GM19372 (cell line): ENCODE data around the gene P4HA2.
"Not testable (repeated sequence)": the region's sequence is repeated elsewhere in the genome, so short reads cannot be mapped to it uniquely, and the experiment has no call there.

Source experiments
- ATAC-seq: cut with Tn5 transposase; IDR thresholded peaks from one replicate; pipeline ENCODE4 v1.9.1; 2021; ENCODE audit warnings: mild to moderate bottlenecking, low read depth, moderate library complexity; ENCODE audit not compliant: unreplicated experiment

P4HA2 gene

DNA sequence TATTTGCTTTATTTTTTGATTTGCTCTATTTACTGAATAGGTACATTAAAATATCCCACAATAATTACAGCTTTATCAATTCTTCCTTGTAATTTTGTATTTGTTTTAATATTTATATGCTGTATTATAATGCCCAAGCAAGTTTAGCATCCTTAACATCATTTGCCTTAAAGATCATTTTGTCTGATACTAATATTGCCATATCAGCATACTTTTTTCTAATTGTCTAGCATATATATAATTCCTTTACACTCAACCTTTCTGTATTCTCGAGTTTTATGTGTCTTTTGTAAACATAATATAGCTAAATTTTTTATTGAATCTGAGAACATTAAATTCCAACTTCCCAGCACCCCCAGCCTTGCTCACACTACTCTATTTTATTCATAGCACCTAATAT, 64.7 kb downstream of the P4HA2 start:
- ATAC-seq: no peak

DNA sequence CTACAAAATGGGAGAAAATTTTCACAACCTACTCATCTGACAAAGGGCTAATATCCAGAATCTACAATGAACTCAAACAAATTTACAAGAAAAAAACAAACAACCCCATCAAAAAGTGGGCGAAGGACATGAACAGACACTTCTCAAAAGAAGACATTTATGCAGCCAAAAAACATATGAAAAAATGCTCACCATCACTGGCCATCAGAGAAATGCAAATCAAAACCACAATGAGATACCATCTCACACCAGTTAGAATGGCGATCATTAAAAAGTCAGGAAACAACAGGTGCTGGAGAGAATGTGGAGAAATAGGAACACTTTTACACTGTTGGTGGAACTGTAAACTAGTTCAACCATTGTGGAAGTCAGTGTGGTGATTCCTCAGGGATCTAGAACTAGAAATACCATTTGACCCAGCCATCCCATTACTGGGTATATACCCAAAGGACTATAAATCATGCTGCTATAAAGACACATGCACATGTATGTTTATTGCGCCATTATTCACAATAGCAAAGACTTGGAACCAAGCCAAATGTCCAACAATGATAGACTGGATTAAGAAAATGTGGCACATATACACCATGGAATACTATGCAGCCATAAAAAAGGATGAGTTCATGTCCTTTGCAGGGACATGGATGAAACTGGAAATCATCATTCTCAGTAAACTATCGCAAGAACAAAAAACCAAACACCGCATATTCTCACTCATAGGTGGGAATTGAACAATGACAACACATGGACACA, 65.9 kb downstream of the P4HA2 start:
- not testable (repeated sequence) for ATAC-seq

DNA sequence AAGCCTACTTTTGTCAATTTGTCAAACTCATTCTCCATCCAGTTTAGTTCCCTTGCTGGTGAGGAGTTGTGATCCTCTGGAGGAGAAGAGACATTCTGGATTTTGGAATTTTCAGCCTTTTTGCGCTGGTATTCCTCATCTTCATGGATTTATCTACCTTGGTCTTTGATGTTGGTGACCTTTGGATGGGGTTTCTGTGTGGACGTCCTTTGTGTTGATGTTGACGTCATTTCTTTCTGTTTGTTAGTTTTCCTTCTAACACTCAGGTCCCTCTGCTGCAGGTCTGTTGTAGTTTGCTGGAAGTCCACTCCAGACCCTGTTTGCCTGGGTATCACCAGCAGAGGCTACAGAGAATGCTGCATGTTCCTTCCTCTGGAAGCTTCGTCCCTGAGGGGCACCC, 71.2 kb downstream of the P4HA2 start:
- no peak for ATAC-seq

DNA sequence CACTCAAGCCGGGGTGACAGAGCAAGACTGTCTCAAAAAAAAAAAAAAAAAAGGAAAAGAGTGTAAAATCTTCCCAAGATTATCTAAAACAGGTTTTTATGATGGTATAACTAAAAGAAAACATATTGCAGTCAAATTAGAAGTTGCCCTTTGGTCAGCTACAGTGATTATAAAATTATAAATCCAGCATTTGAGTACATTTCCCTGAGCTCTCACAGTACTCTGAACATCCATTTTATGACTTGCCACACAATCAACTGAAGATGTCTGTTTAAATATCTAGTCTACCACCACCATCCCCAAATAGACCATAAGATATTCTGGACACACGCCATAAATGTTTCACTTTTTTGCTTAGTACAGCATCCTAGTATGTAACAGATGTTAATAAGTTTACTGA, 77.1 kb downstream of the P4HA2 start:
- ATAC-seq: no peak

DNA sequence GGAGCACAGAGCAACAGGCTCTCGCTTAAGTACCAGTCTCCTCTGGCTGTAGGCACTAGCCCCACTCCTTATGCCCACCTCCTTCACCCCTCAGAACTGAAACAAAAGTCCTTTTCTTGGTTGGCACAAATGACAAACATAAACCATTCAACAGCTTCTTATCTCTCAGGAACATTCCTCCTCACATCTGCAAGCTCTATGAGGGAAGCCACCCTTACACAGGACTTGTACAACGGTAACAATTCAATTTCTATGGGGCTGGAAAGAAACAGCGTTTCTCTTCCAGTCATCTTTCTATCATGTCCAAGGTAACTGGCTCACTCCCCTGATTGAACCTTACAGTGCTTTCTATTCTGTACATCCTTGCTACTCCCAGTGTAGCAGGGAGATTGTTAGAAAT, 80.0 kb downstream of the P4HA2 start:
- ATAC-seq: no peak

DNA sequence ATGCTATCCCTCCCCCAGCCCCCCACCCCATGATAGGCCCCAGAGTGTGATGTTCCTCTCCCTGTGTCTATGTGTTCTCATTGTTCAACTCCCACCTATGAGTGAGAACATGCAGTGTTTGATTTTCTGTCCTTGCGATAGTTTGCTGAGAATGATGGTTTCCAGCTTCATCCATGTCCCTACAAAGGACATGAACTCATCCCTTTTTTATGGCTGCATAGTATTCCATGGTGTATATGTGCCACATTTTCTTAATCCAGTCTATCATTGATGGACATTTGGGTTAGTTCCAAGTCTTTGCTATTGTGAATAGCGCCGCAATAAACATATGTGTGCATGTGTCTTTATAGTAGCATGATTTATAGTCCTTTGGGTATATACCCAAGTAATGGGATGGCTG, 82.3 kb downstream of the P4HA2 start:
- ATAC-seq: not testable (repeated sequence)

DNA sequence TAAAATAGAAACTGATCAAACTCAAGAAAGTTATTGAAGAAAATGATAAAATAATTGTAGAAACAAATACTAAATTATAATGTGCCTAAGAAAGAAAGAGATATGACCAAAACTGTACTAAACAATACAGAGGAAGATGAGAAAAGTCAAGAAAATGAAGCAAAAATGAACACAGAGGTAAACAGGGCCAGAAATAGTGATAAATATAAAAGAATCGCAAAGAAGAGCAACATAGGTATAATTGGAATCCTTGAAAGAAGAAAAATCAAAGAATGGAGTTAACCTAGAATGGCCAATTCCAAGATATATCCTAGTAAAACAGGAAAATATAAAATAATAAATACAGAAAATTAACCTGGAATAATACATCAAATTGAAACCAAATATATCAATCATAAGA, 84.5 kb downstream of the P4HA2 start:
- no peak for ATAC-seq

DNA sequence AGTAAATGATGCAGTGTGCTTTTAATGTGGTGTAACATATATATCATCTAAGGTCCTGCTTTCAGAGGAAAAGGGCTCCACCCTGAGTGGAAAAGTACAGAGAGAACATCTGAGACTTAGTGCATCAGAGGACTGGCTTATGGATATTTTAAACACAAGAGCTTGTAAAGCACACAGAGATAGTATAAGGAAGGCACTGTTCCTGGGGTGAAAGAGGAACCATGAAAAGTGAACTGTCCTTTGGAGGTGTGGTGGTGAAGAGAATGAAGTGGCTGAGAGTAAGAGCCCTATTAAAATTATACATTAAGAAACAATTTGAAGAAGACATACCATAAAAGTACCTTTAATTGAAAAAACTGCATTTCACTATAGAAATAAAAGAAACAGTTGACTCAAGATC, 85.2 kb downstream of the P4HA2 start:
- ATAC-seq: no peak
